Left forelimb (tissue), 1 donor: ENCODE data around the gene MS4A5.

Experiments used
- DNase-seq: peaks from one replicate; pipeline ENCODE4 v3.0.0-alpha.2; 2018; ENCODE audit warnings: low spot score

The MS4A5 gene

GRCh38 chr11:60482361-60482760 lies 53.0 kb downstream of the MS4A5 start:
- DNase-seq, result no peak

- no peak for DNase-seq
Observed at GRCh38 chr11:60485987-60486386, 56.6 kb downstream of the MS4A5 start.

- no peak for DNase-seq
Observed at GRCh38 chr11:60492488-60493009, 63.2 kb downstream of the MS4A5 start, which contains the start of gene MS4A12. Gene MS4A12, plus strand, starts transcription at chr11:60492778. Its CDS starts 4,541 bp downstream, at chr11:60497319.

DNA sequence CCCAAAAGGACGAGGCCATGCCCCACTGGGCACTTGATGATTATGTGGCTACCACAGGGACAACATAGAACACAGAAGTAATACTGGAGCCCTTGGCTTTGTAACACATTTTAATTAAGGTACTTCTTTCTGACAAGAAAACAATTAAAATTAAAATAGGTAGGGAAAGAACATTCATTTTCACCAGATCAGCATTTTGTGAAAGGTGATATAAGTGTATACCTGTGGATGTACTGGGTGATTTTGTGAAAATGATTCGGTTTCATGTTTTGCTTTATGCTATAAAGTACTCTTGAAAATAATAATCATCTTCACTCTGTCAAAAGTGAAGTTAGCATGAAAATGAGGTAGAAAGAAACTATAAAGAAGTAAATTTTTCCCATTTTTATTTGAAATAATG lies 64.1 kb downstream of the MS4A5 start:
- DNase-seq, result no peak
